Erythroblast (primary cell): ENCODE measurements around the gene CIDEC.

Experiments used
- GATA1 ChIP-seq: IDR thresholded peaks from 2 replicates; pipeline ENCODE4 v1.6.1; 2011; ENCODE audit warnings: low read depth, mild to moderate bottlenecking, control low read depth, low read length, moderate library complexity
- POLR2A ChIP-seq: IDR thresholded peaks from 2 replicates; pipeline ENCODE4 v1.6.1; 2011; ENCODE audit warnings: mild to moderate bottlenecking, low read length

DNA sequence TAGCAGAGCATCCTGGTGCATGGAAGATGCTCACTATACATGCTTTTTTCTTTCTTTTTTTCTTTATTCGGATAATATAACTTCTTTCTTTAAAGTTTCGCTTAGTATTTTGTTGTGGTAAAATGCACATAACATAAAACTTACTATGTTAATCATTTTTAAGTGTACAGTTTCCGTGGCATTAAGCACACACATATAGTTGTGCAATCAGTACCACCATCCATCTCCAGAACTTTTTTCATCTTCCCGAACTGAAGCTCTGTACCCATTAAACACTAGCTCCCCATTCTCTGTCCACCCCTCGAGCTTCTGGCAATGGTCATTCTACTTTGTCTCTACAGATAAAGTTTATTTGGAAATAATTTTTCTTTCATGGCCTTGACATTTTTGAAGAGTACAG lies 9.4 kb upstream of the CIDEC start:
- TF ChIP-seq POLR2A (no peak), GATA1 (no peak)
